ENCODE data around the gene NUDT11.

DNA sequence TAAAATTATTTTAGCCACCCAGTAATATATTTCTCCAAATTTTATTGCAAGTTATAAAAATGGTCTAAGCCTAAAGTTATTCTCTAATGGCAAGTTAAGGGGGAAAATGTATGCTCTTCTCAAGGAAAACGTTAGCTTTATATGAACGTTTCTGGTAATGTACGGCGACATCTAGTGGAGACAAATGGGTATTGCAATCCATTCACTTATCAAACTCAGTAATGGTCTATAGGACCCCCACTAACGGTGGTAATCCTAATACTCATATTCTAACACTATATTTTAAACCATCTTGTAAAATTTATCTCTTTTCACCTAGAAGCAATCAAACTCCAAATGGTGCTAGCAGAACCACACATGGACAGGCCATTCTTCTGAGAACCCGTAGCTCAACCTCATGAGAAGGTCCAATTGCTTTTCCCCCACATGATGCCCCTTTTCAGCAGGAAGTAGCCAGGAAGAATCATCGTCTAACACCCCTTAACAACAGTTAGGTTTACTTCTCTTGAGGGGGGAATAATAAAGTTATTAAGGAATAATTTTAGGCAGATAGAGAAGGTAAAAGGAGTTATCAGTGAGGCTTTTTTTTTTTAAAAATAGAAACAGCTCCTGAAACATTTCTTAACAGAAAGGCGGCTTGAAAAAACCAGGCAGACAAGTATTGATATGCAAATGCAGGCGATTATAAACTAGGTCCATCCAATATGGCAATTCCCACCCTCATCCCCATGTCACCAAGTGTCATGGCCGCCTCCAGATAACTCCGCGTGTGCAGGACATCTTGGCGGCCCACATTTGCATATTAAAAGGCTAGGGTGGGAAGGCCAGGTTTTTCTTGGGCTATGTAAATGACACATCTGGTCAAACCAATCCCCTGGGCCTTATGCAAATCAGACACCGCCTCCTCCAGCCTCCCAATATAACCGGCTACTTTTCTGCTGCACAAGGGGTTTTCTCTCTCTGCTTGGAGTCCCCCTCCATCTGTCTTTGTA is 35.0 kb downstream of the NUDT11 start:
- TF ChIP-seq, protein P1, sequence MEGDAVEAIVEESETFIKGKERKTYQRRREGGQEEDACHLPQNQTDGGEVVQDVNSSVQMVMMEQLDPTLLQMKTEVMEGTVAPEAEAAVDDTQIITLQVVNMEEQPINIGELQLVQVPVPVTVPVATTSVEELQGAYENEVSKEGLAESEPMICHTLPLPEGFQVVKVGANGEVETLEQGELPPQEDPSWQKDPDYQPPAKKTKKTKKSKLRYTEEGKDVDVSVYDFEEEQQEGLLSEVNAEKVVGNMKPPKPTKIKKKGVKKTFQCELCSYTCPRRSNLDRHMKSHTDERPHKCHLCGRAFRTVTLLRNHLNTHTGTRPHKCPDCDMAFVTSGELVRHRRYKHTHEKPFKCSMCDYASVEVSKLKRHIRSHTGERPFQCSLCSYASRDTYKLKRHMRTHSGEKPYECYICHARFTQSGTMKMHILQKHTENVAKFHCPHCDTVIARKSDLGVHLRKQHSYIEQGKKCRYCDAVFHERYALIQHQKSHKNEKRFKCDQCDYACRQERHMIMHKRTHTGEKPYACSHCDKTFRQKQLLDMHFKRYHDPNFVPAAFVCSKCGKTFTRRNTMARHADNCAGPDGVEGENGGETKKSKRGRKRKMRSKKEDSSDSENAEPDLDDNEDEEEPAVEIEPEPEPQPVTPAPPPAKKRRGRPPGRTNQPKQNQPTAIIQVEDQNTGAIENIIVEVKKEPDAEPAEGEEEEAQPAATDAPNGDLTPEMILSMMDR (IDR thresholded peaks at IDR 0.05; ENCODE audit: low read depth, low read length, poor library complexity, severe bottlenecking), result peak; percentile 60
- no peak for TF ChIP-seq EZH2phosphoT487 (IDR thresholded peaks at IDR 0.05; ENCODE audit: borderline replicate concordance, low read length)
